LHCN-M2 (cell line): ENCODE data around the gene PAX3. TPM values are rescaled to one million over a fixed set of nuclear protein-coding genes. Genes with fewer than 3 reads are reported as not detected.

Source experiments
- DNase-seq: peaks from one replicate; pipeline ENCODE4 v3.0.0-alpha.2; 2012; ENCODE audit warnings: low read depth
- total RNA-seq: library from RNA; depleted of rRNA; stranded (reverse); fragments of >200 nt; gene quantifications from 2 replicates; pipeline ENCODE4 v1.2.3, GENCODE V29; 2014

The PAX3 gene
- total RNA-seq, 1 experiment from 2014 or later, result 3.9 TPM

DNA sequence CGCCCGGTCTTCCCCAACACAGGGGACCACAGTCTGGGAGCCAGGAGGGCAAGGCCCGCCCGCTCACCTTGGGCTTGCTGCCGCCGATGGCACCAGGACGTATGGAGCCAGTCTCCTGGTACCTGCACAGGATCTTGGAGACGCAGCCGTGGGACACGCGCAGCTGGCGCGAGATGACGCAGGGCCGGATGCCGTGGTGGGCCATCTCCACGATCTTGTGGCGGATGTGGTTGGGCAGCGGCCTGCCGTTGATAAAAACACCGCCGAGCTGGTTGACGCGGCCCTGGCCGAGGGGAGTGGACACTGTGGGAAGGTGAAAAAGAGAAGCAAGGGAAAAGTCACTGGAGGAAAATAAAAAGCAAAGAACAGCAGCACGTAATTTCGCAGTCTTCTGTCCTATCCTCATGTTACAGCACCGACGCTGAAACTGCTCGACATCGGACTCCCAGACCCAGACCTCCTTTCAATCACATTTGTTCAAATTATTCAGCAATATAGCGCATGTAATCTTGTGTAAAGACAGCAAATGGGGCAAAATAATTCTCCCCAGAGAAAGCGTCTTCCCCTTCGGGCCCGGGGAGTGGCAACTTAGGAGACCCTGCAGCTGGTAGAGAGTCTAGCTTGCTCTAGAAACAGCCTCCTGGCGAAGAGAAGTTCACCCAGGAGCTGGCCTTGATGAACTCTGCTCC is 1.7 kb downstream of the PAX3 start:
- no peak for DNase-seq

DNA sequence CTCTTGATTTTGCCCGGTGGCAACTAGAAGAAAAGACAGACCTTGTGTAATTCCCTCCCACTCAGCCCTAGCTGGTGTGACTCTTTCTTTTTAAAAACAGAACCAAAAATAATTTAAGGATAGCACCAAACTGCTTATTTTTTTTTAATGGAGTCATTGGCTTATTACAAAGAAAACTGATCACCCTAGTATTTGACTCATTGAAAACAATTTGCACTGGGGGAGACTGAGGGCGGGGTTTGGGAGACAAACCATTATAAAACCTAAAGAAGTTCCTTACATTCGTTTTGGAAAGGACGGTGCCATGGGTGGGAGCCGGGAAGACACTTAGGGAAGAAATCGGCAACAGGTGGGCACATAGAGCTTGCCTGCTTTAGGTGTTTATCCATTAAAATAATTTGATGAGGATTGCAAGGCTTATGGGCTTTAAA is 2.5 kb downstream of the PAX3 start:
- DNase-seq, result no peak

DNA sequence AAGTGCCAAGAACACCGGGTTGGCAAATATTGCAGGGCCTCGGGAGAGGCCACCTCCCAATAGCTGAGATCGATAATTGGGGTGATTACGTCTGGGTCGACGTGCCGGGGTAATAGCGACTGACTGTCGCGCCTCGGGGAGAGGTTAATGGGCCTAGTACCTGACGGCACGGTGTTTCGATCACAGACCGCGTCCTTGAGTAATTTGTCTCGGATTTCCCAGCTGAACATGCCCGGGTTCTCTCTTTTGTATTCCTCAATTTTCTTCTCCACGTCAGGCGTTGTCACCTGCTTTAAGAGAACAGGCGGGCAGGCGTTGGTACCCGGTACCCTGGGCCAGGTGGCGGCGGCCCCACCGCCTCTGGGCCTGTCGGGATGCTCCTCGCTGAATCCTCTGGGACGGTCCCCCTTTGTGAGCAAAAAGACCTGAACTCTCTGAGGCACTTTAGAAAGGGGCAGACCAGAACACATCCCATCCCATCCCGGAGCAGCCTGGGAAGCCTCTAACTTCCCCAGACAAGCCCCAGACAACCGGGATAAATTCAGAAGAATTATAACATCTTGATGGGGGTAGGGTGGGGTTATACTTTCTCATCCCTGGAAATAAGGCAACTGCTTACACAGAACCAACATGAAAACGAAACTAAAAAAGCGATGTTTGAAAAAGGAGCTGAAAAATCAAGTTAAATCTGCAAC is 3.3 kb downstream of the PAX3 start:
- no peak for DNase-seq

DNA sequence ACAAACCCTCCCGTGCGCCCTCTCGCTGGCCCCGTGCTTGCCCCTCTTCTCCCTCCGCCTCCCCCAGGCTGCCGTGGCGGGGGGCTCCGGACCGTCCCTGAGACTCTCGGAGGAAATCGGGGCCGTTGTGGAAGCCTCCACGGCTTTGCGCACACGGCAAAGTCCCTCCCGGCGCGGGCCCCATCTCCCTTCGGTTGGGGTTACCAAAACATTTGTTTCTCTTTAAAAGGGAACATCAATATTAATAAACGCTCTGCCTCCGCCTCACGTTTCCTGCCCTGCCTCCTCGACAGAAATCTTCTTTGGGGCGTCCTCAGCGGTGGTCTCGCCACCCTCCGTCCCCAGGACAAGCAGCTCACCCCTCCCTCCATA is 3.8 kb downstream of the PAX3 start:
- DNase-seq, result no peak

- no peak for DNase-seq
These were observed 4.9 kb downstream of the PAX3 start for GRCh38 chr2:222293660-222294630.

GRCh38 chr2:222292149-222293134 is 6.4 kb downstream of the PAX3 start:
- DNase-seq, result no peak

DNA sequence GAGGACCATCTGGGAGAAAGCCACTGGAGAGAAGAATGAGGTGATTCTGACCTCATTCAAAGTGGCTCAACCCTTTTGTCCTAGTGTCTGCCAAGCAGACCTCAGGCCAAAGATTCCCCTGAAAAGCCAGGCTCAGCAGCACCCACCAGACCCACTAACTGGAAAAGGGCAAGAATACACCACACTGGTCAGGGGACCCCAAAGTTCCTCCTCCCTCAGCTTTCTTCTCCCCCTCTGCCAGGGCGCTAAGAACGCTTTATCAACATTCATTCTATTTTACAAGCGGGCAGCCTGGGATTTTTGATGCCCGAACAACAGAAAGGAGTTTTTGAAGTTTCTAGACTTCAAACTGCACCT is 7.3 kb downstream of the PAX3 start:
- DNase-seq, result no peak

- DNase-seq, result no peak
These were observed 7.9 kb downstream of the PAX3 start for GRCh38 chr2:222290736-222291484.

DNA sequence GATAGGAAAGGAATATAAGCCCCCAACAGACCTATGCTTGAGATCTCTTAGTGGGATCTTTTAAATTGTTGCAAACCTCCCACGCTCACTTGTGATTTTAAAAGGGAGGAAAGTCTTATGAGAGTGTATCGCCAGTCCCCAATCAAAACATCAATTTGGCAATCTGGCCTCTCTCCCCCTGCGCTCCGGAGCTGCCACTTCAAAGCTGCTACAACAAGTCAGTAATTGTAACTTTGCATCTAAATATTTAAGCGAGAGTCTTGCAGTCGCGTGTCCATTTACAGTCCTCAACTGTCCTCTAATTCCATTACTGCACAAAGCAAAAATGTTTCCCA is 8.4 kb downstream of the PAX3 start:
- DNase-seq, result no peak

GRCh38 chr2:222289278-222290160 is 9.3 kb downstream of the PAX3 start:
- DNase-seq, result no peak

GRCh38 chr2:222288590-222289277 is 10.1 kb downstream of the PAX3 start:
- DNase-seq, result no peak

DNA sequence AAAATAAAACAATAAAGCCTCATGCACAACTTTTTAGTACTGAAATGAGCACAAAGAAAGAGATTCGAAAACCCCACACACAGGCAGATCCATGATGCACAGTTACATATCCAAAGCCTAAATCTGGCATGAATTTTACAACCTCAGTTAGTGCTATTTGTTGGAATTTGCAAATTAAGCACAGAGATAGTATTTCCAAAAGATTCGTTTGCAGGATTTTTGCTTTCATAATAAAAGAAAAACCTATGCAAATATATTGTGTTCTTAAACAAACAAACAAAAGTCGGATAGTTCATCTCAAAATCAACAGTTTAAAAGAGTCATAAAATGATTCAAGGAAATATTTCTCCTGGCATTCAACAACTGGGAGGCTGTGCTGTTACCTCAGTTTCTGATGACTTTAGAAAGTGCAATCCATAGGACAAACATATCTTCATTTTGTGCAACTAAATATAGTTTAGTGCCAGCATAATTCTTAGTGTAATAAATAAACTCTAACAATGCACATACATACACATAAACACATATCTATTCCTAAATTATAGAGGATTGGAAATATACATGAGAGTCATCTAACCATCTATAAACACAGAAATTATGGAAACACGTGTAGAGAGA is 10.8 kb downstream of the PAX3 start:
- no peak for DNase-seq

GRCh38 chr2:222284466-222284865 is 14.3 kb downstream of the PAX3 start:
- no peak for DNase-seq

DNA sequence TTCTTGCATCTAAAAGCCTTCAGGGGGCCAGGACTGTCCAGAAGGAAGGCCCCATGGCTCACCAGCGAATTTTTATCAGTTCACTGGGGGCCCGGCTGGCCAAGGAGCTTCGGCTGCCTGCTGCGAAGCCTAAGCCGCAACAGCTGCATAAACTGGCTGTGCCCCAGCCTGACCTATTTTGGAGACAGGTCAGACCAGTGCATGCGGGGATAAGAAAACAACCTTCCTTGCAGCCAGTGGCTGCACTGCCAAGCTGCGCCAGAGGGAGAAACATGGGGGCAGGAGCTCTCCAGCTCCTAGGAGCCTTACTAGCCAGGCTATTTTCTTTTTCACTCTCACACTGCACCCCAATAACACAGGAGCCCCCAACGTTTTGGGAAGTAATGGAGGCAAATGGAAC is 15.2 kb downstream of the PAX3 start:
- peak; percentile 90 for DNase-seq

GRCh38 chr2:222281506-222281905 is 17.3 kb downstream of the PAX3 start:
- DNase-seq, result no peak

- no peak for DNase-seq
These were observed 18.0 kb downstream of the PAX3 start for GRCh38 chr2:222280795-222281194.

DNA sequence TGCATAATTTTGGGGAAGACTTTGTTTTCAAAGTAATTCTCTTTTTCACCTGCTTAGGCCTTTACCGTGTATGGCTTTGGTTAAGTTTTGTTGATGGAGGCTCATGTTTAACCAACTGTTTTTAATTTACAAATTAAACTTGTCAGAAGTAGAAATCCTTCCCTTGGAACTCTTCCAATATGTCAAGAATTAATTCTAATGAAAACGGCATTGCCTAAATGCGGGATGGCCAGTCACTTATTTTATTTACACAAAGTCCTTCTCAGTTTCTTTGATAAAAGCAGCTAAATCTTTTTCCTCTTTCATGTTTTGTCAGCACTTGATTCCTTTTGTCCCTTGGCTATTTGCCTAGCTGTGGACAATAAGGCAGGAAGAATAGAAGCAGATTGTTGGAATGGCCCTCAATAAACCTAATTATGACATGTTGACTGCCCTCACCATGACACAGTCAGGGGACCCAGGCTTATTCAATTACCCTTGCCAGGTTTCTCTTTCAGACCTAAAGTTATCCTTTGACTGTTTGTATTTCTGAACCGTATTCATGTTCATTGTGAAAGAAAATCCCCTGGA is 26.3 kb downstream of the PAX3 start:
- DNase-seq, result no peak

- no peak for DNase-seq
These were observed 26.9 kb downstream of the PAX3 start for GRCh38 chr2:222271854-222272253.
